ENCODE measurements around the gene FAM107B.

- TF ChIP-seq CTCF (IDR thresholded peaks at IDR 0.05): no peak
- no peak for TF ChIP-seq EZH2 (IDR thresholded peaks at IDR 0.05)
Observed at GRCh38 chr10:14594878-14595525, 179.7 kb downstream of the FAM107B start.

All from neural progenitor cell (in vitro differentiated cells).